OCI-LY1 (cell line): ENCODE results near the gene TTC1.

Experiments used
- H2AFZ ChIP-seq: fragments of 200-600 bp; sonication (generic), shearing (Covaris generic); 2 replicates; pipeline ENCODE4 v1.6.0; 2014; ENCODE audit warnings: antibody characterized with exemption, mild to moderate bottlenecking, low read length
- H3F3A ChIP-seq: fragments of 200-600 bp; sonication (generic), shearing (Covaris generic); 2 replicates; pipeline ENCODE4 v1.6.0; 2014; ENCODE audit warnings: mild to moderate bottlenecking, antibody characterized with exemption, low read length, moderate library complexity; ENCODE audit not compliant: insufficient read depth
- H3K27ac ChIP-seq: fragments of 200-600 bp; sonication (generic); 2 replicates; pipeline ENCODE4 v1.5.1; 2014; ENCODE audit warnings: low read length, mixed run types, mild to moderate bottlenecking, low read depth; ENCODE audit not compliant: poor library complexity, severe bottlenecking
- H3K27me3 ChIP-seq: fragments of 200-600 bp; sonication (generic); 2 replicates; pipeline ENCODE4 v1.6.0; 2014; ENCODE audit warnings: antibody characterized with exemption, mild to moderate bottlenecking, low read length, moderate library complexity; ENCODE audit not compliant: insufficient read depth
- H3K36me3 ChIP-seq: fragments of 200-600 bp; sonication (generic); 2 replicates; pipeline ENCODE4 v1.6.1; 2014; ENCODE audit warnings: mild to moderate bottlenecking, antibody characterized with exemption, low read length, moderate library complexity, mixed read lengths; ENCODE audit not compliant: insufficient read depth
- H3K4me1 ChIP-seq: fragments of 200-600 bp; sonication (generic); 2 replicates; pipeline ENCODE4 v1.5.1; 2014; ENCODE audit warnings: mild to moderate bottlenecking, low read length, moderate library complexity; ENCODE audit not compliant: insufficient read depth, severe bottlenecking
- H3K4me2 ChIP-seq: fragments of 200-600 bp; sonication (generic), shearing (Covaris generic); 2 replicates; pipeline ENCODE4 v1.6.1; 2014; ENCODE audit warnings: low read length
- H3K4me3 ChIP-seq: fragments of 200-600 bp; sonication (generic); 2 replicates; pipeline ENCODE4 v1.5.1; 2014; ENCODE audit warnings: low read length, low read depth, mild to moderate bottlenecking, mixed read lengths; ENCODE audit not compliant: poor library complexity, severe bottlenecking
- H3K79me2 ChIP-seq: fragments of 200-600 bp; shearing (Covaris generic); 2 replicates; pipeline ENCODE4 v1.6.1; 2016; ENCODE audit warnings: mixed run types, low read length, mixed read lengths; ENCODE audit not compliant: insufficient read depth
- H3K9ac ChIP-seq: fragments of 200-600 bp; sonication (generic), shearing (Covaris generic); 2 replicates; pipeline ENCODE4 v1.6.1; 2014; ENCODE audit warnings: mild to moderate bottlenecking, low read length, mixed read lengths
- H3K9me2 ChIP-seq: fragments of 200-600 bp; sonication (generic), shearing (Covaris generic); 2 replicates; pipeline ENCODE4 v1.6.1; 2014; ENCODE audit warnings: low read depth, mild to moderate bottlenecking, low read length, mixed read lengths
- H3K9me3 ChIP-seq: fragments of 200-600 bp; shearing (Covaris generic); 2 replicates; pipeline ENCODE4 v1.6.1; 2014; ENCODE audit warnings: low read length, mixed read lengths
- H4K20me1 ChIP-seq: fragments of 200-600 bp; sonication (generic), shearing (Covaris generic); 2 replicates; pipeline ENCODE4 v1.6.0; 2016; ENCODE audit warnings: mild to moderate bottlenecking, low read length; ENCODE audit not compliant: insufficient read depth
- EZH2 ChIP-seq: fragments of 200-600 bp; sonication (generic), shearing (Covaris generic); IDR thresholded peaks from 2 replicates; pipeline ENCODE4 v1.8.0; 2017; ENCODE audit warnings: borderline replicate concordance, mixed run types, mild to moderate bottlenecking, antibody characterized with exemption, low read length, moderate library complexity, mixed read lengths
- TF ChIP-seq, protein P1 (sequence below): fragments of 200-600 bp; sonication (generic), shearing (Covaris generic); IDR thresholded peaks from 2 replicates; pipeline ENCODE4 v1.5.1; 2017; ENCODE audit warnings: mild to moderate bottlenecking, antibody characterized with exemption, low read length, moderate library complexity, mixed read lengths

TTC1 gene

DNA sequence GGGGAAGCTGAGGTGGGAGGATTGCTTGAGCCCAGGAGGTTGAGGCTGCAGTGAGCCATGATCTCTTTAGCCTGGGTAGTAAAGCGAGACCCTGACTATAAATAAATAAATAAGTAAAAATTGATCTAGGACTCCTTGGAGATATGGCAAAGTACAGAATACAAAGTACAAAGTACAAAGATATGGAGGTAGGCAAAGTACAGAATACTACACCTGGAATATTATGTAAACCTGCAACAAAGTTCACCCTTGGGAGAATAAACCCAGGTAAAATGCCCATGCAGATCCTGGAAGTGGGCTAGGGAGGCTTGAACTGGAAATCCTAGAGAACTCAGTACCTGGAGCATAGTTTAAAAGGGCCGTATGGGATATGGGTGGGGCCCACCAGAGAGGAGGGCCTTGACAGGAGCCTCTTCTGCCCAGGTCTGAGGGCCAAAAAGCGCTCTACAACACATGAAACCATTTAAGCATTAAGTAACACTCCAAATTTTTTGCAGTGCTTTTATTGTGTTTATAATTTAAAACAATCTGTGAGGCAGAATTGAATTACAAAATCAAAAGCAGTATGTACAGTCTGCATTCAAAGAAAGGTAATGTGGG lies 20.7 kb downstream of the TTC1 start:
- no peak for TF ChIP-seq EZH2
- TF ChIP-seq, protein P1, sequence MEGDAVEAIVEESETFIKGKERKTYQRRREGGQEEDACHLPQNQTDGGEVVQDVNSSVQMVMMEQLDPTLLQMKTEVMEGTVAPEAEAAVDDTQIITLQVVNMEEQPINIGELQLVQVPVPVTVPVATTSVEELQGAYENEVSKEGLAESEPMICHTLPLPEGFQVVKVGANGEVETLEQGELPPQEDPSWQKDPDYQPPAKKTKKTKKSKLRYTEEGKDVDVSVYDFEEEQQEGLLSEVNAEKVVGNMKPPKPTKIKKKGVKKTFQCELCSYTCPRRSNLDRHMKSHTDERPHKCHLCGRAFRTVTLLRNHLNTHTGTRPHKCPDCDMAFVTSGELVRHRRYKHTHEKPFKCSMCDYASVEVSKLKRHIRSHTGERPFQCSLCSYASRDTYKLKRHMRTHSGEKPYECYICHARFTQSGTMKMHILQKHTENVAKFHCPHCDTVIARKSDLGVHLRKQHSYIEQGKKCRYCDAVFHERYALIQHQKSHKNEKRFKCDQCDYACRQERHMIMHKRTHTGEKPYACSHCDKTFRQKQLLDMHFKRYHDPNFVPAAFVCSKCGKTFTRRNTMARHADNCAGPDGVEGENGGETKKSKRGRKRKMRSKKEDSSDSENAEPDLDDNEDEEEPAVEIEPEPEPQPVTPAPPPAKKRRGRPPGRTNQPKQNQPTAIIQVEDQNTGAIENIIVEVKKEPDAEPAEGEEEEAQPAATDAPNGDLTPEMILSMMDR: no peak
- Histone ChIP-seq H3K4me2 (no peak overlapping the region), H3K79me2 (no peaks in the 10 kb centered on the region), H3K4me3 (no peak overlapping the region), H3K36me3 (peaks cover 65% of the 10 kb centered on the region), H3K9me2 (no peaks in the 10 kb centered on the region), H3K27me3 (no peaks in the 10 kb centered on the region), H3K9me3 (no peaks in the 10 kb centered on the region), H3K4me1 (no peaks in the 10 kb centered on the region), H3K9ac (no peak overlapping the region), H4K20me1 (no peaks in the 10 kb centered on the region), H3F3A (no peaks in the 10 kb centered on the region), H2AFZ (no peak overlapping the region), H3K27ac (no peak overlapping the region)

DNA sequence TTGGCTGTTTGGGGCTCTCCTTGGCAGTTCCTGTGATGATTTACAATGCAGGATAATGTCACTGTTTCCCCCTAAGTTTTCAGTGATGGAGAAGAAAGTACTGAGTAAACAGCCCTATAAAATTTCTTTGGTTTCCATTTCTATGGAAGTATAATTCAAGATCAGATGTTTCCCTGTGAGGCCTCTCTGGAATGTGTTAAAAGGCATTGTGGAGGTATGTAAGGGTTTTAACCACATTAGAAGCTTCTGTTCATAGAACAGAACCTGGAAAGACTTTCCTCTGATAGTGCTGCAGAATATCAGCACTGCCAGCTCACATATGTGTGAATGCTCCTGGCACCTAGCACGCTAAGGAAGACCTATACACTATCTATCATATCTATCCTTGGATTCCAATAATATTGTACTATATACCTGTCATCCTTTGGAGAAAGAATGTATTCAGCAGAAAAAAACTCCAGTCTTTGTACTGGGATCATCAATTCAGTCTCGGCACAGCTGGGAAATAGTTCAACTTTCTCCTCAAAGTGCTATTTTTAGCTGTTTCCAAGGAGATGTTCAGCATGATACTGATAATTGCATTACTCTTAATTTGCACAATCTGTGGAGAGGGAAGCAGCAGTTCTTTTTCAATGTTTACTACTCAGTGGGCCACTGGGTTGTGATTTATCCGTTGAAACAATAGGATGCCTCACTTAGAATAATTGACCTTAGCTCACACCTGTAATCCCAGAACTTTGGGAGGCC lies 21.9 kb downstream of the TTC1 start:
- TF ChIP-seq, protein P1: no peak
- no peak for TF ChIP-seq EZH2
- no peaks in the 10 kb centered on the region for H3K27me3 ChIP-seq
- H3K4me3 ChIP-seq: no peak overlapping the region
- no peak overlapping the region for H3K9ac ChIP-seq
- H3K4me2 ChIP-seq: no peak overlapping the region
- H3K9me3 ChIP-seq: no peaks in the 10 kb centered on the region
- H3K9me2 ChIP-seq: no peaks in the 10 kb centered on the region
- H3K27ac ChIP-seq: no peak overlapping the region
- no peaks in the 10 kb centered on the region for H3K79me2 ChIP-seq
- no peaks in the 10 kb centered on the region for H3K4me1 ChIP-seq
- H3K36me3 ChIP-seq: peaks cover 70% of the 10 kb centered on the region
- H2AFZ ChIP-seq: no peak overlapping the region
- no peaks in the 10 kb centered on the region for H4K20me1 ChIP-seq
- H3F3A ChIP-seq: no peaks in the 10 kb centered on the region

DNA sequence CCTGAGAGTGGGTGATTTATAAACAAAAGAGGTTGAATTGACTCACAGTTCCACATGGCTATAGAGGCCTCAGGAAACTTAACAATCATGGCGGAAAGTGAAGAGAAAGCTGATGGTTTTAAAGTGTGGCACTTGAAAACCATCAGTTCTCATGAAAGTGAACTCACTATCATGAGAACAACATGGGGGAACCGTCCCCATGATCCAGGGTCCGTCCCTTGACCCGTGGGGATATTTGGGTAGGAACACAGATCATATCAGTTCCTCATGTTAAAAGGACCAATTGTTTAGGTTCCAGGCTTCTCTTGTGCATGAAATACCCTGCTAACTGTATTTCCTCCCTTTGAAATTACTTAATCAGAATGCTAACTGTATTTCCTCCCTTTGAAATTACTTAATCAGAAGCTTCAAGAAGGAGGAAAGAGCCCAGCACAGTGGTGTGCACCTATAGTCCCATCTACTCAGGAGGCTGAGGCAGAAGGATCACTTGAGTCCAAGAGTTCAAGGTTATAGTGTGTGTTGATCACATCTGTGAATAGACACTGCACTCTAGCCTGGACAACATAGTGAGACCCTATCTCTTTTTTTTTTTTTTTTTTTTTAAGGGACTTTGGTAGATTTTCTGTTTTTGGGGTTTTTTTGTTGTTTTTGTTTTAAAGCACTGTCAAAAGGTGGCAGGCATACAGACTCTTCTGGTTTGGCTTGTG lies 24.8 kb downstream of the TTC1 start:
- Histone ChIP-seq H3K36me3 (peaks cover 69% of the 10 kb centered on the region), H3K9ac (no peak overlapping the region), H3K27ac (no peak overlapping the region), H3K9me3 (no peaks in the 10 kb centered on the region), H4K20me1 (no peaks in the 10 kb centered on the region), H3K4me3 (no peak overlapping the region), H3K4me2 (no peak overlapping the region), H3K27me3 (no peaks in the 10 kb centered on the region), H3K4me1 (no peaks in the 10 kb centered on the region), H3F3A (no peaks in the 10 kb centered on the region), H3K79me2 (no peaks in the 10 kb centered on the region), H2AFZ (no peak overlapping the region), H3K9me2 (no peaks in the 10 kb centered on the region)
- no peak for TF ChIP-seq EZH2
- TF ChIP-seq, protein P1: no peak
